ENCODE results near the gene USP17L29.
A peak's percentile ranks its signal among the peaks of the same experiment; 100 is the strongest.
"Not testable (repeated sequence)": the region's sequence is repeated elsewhere in the genome, so short reads cannot be mapped to it uniquely, and the experiment has no call there.

USP17L29 gene

GRCh38 chr4:9353338-9353737 is at the start of gene USP17L29:
TSS of gene USP17L29 (plus strand) at chr4:9353638. CDS start at chr4:9353638, 0 bp downstream.
- H3K9ac ChIP-seq (ENCODE audit: low read length) = not testable (repeated sequence)

GRCh38 chr4:9324191-9324590 is 29.2 kb upstream of the USP17L29 start:
- H3K9me3 ChIP-seq (ENCODE audit: control insufficient read depth, low read length); H3K36me3 ChIP-seq (ENCODE audit: control insufficient read depth, insufficient read depth, low read length); H3K27me3 ChIP-seq (ENCODE audit: control insufficient read depth, insufficient read depth, low read length); H3K4me1 ChIP-seq (ENCODE audit: control insufficient read depth, insufficient read depth, low read length); H3K9ac ChIP-seq (ENCODE audit: low read length); H3K4me3 ChIP-seq (ENCODE audit: low read length): not testable (repeated sequence)

More at GRCh38 chr4:9353338-9353737, at the start of gene USP17L29:
- H3K9me3 ChIP-seq (ENCODE audit: control insufficient read depth, low read length); H3K36me3 ChIP-seq (ENCODE audit: control insufficient read depth, insufficient read depth, low read length); H3K27me3 ChIP-seq (ENCODE audit: control insufficient read depth, insufficient read depth, low read length); H3K4me3 ChIP-seq (ENCODE audit: low read length); H3K4me1 ChIP-seq (ENCODE audit: control insufficient read depth, insufficient read depth, low read length): not testable (repeated sequence)

GRCh38 chr4:9324865-9325264 is 28.6 kb upstream of the USP17L29 start, which contains the start of gene USP17L24:
TSS of gene USP17L24 (plus strand) at chr4:9325165. CDS start at chr4:9325165, 0 bp downstream.
- not testable (repeated sequence) for H3K4me3 ChIP-seq (ENCODE audit: low read length); H3K36me3 ChIP-seq (ENCODE audit: control insufficient read depth, insufficient read depth, low read length); H3K27me3 ChIP-seq (ENCODE audit: control insufficient read depth, insufficient read depth, low read length); H3K9me3 ChIP-seq (ENCODE audit: control insufficient read depth, low read length); H3K4me1 ChIP-seq (ENCODE audit: control insufficient read depth, insufficient read depth, low read length); H3K9ac ChIP-seq (ENCODE audit: low read length)

GRCh38 chr4:9329611-9330010 is 23.8 kb upstream of the USP17L29 start, which contains the start of gene USP17L25:
TSS of gene USP17L25 (plus strand) at chr4:9329911. CDS start at chr4:9329911, 0 bp downstream.
- not testable (repeated sequence) for H3K36me3 ChIP-seq (ENCODE audit: control insufficient read depth, insufficient read depth, low read length); H3K9ac ChIP-seq (ENCODE audit: low read length); H3K4me1 ChIP-seq (ENCODE audit: control insufficient read depth, insufficient read depth, low read length); H3K27me3 ChIP-seq (ENCODE audit: control insufficient read depth, insufficient read depth, low read length); H3K9me3 ChIP-seq (ENCODE audit: control insufficient read depth, low read length); H3K4me3 ChIP-seq (ENCODE audit: low read length)

GRCh38 chr4:9334358-9334757 is 19.1 kb upstream of the USP17L29 start, which contains the start of gene USP17L26:
TSS of gene USP17L26 (plus strand) at chr4:9334658. CDS start at chr4:9334658, 0 bp downstream.
- not testable (repeated sequence) for H3K36me3 ChIP-seq (ENCODE audit: control insufficient read depth, insufficient read depth, low read length); H3K9ac ChIP-seq (ENCODE audit: low read length); H3K27me3 ChIP-seq (ENCODE audit: control insufficient read depth, insufficient read depth, low read length); H3K4me1 ChIP-seq (ENCODE audit: control insufficient read depth, insufficient read depth, low read length); H3K9me3 ChIP-seq (ENCODE audit: control insufficient read depth, low read length); H3K4me3 ChIP-seq (ENCODE audit: low read length)

GRCh38 chr4:9339103-9339502 is 14.3 kb upstream of the USP17L29 start, which contains the start of gene USP17L5:
TSS of gene USP17L5 (plus strand) at chr4:9339403. CDS start at chr4:9339403, 0 bp downstream.
- not testable (repeated sequence) for H3K9ac ChIP-seq (ENCODE audit: low read length); H3K27me3 ChIP-seq (ENCODE audit: control insufficient read depth, insufficient read depth, low read length); H3K36me3 ChIP-seq (ENCODE audit: control insufficient read depth, insufficient read depth, low read length); H3K4me1 ChIP-seq (ENCODE audit: control insufficient read depth, insufficient read depth, low read length); H3K4me3 ChIP-seq (ENCODE audit: low read length); H3K9me3 ChIP-seq (ENCODE audit: control insufficient read depth, low read length)

- not testable (repeated sequence) for H3K36me3 ChIP-seq (ENCODE audit: control insufficient read depth, insufficient read depth, low read length); H3K9me3 ChIP-seq (ENCODE audit: control insufficient read depth, low read length)
Measured at GRCh38 chr4:9343848-9344247, 9.6 kb upstream of the USP17L29 start, which contains the start of gene USP17L27. TSS of gene USP17L27 (plus strand) at chr4:9344148. CDS start at chr4:9344148, 0 bp downstream.

GRCh38 chr4:9348593-9348992 is 4.8 kb upstream of the USP17L29 start, which contains the start of gene USP17L28:
TSS of gene USP17L28 (plus strand) at chr4:9348893. CDS start at chr4:9348893, 0 bp downstream.
- not testable (repeated sequence) for H3K4me1 ChIP-seq (ENCODE audit: control insufficient read depth, insufficient read depth, low read length); H3K4me3 ChIP-seq (ENCODE audit: low read length); H3K27me3 ChIP-seq (ENCODE audit: control insufficient read depth, insufficient read depth, low read length); H3K9ac ChIP-seq (ENCODE audit: low read length); H3K9me3 ChIP-seq (ENCODE audit: control insufficient read depth, low read length); H3K36me3 ChIP-seq (ENCODE audit: control insufficient read depth, insufficient read depth, low read length)

More at GRCh38 chr4:9343848-9344247, 9.6 kb upstream of the USP17L29 start, which contains the start of gene USP17L27:
- not testable (repeated sequence) for H3K4me1 ChIP-seq (ENCODE audit: control insufficient read depth, insufficient read depth, low read length); H3K27me3 ChIP-seq (ENCODE audit: control insufficient read depth, insufficient read depth, low read length); H3K4me3 ChIP-seq (ENCODE audit: low read length); H3K9ac ChIP-seq (ENCODE audit: low read length)

GRCh38 chr4:9350866-9351265 is 2.6 kb upstream of the USP17L29 start:
- not testable (repeated sequence) for H3K9ac ChIP-seq (ENCODE audit: low read length); H3K4me1 ChIP-seq (ENCODE audit: control insufficient read depth, insufficient read depth, low read length); H3K36me3 ChIP-seq (ENCODE audit: control insufficient read depth, insufficient read depth, low read length); H3K9me3 ChIP-seq (ENCODE audit: control insufficient read depth, low read length); H3K27me3 ChIP-seq (ENCODE audit: control insufficient read depth, insufficient read depth, low read length); H3K4me3 ChIP-seq (ENCODE audit: low read length)

- H3K9me3 ChIP-seq (ENCODE audit: control insufficient read depth, low read length); H3K27me3 ChIP-seq (ENCODE audit: control insufficient read depth, insufficient read depth, low read length); H3K9ac ChIP-seq (ENCODE audit: low read length); H3K4me3 ChIP-seq (ENCODE audit: low read length); H3K36me3 ChIP-seq (ENCODE audit: control insufficient read depth, insufficient read depth, low read length); H3K4me1 ChIP-seq (ENCODE audit: control insufficient read depth, insufficient read depth, low read length): not testable (repeated sequence)
Measured at GRCh38 chr4:9362829-9363228, 9.4 kb downstream of the USP17L29 start, which contains the start of gene USP17L30. TSS of gene USP17L30 (plus strand) at chr4:9363129. CDS start at chr4:9363129, 0 bp downstream.

GRCh38 chr4:9379881-9380280 is 26.4 kb downstream of the USP17L29 start:
- H3K4me1 ChIP-seq (ENCODE audit: control insufficient read depth, insufficient read depth, low read length); H3K27me3 ChIP-seq (ENCODE audit: control insufficient read depth, insufficient read depth, low read length); H3K9me3 ChIP-seq (ENCODE audit: control insufficient read depth, low read length); H3K36me3 ChIP-seq (ENCODE audit: control insufficient read depth, insufficient read depth, low read length); H3K9ac ChIP-seq (ENCODE audit: low read length); H3K4me3 ChIP-seq (ENCODE audit: low read length): not testable (repeated sequence)

- not testable (repeated sequence) for H3K27me3 ChIP-seq (ENCODE audit: control insufficient read depth, insufficient read depth, low read length); H3K36me3 ChIP-seq (ENCODE audit: control insufficient read depth, insufficient read depth, low read length); H3K4me1 ChIP-seq (ENCODE audit: control insufficient read depth, insufficient read depth, low read length); H3K9me3 ChIP-seq (ENCODE audit: control insufficient read depth, low read length)
- Histone ChIP-seq H3K9ac (ENCODE audit: low read length) (peak overlapping the region; percentile 61), H3K4me3 (ENCODE audit: low read length) (peak overlapping the region; percentile 41)
Measured at GRCh38 chr4:9381012-9381534, 27.6 kb downstream of the USP17L29 start.

GRCh38 chr4:9384126-9384525 is 30.7 kb downstream of the USP17L29 start:
- H3K9me3 ChIP-seq (ENCODE audit: control insufficient read depth, low read length) = no peaks in the 10 kb centered on the region
- no peak overlapping the region for H3K9ac ChIP-seq (ENCODE audit: low read length)
- no peaks in the 10 kb centered on the region for H3K27me3 ChIP-seq (ENCODE audit: control insufficient read depth, insufficient read depth, low read length)
- H3K4me1 ChIP-seq (ENCODE audit: control insufficient read depth, insufficient read depth, low read length) = no peaks in the 10 kb centered on the region
- no peak overlapping the region for H3K4me3 ChIP-seq (ENCODE audit: low read length)
- H3K36me3 ChIP-seq (ENCODE audit: control insufficient read depth, insufficient read depth, low read length) = no peaks in the 10 kb centered on the region

Data from mucosa of stomach (tissue), 1 donor.